ENCODE data around the gene LRRTM4. TPM values are rescaled to one million over a fixed set of nuclear protein-coding genes. Genes with fewer than 3 reads are reported as not detected.

LRRTM4 gene
- total and polyA plus RNA-seq, 7 experiments from 2014 or later: not detected

DNA sequence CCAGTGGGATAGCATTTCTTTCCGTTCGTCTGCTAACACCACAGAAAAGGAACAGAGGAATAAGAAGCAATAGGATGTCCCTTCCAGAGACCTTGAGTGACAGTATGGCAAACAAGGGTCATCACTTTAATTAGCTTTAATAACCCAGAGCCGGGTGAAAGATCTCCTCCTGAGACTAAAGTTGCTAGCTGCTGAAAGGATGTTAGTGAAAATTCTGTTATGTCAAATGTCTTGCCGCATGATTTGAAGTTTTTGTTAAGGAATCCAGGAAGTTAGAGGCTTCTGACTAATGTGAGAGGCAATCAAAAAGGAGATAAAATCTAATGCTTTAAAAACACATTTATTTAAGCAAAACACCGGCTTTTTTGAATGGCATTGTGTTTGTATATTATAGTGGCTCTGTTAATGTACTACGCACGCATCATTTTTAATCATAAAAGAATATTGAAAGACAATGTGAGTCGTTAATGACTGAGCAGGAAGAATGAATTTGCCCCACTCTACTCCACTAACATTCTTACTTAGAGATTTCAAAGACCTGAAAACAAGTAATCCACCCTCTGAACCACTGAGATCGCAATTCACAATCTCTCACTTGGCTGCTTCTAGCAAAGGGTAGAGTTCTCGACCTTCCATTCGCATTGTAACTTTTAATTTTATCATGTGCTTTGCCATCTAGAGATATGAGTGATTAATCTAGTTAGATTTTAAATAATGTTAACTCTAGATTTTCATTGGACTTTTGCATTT lies 536.6 kb downstream of the LRRTM4 start:
- Mint-ChIP-seq H3K4me1 (no peaks in the 10 kb centered on the region), H3K36me3 (no peaks in the 10 kb centered on the region), H3K4me3 (no peak overlapping the region), H3K27me3 (no peaks in the 10 kb centered on the region), H3K27ac (no peak overlapping the region), H3K9me3 (peaks cover 0 to 8% (median 0%) of the 10 kb centered on the region in 11 donors)
- ATAC-seq: no peak
- no peak for DNase-seq
- no peaks in the 10 kb centered on the region for H3K4me1 ChIP-seq (ENCODE audit: control insufficient read depth in 2 of 2, insufficient read depth in 2 of 2, low read length in 2 of 2)
- H3K4me3 ChIP-seq (ENCODE audit: low read length): no peak overlapping the region
- no peaks in the 10 kb centered on the region for H3K9me3 ChIP-seq (ENCODE audit: control insufficient read depth in 2 of 3, low read length in 3 of 3)
- CTCF ChIA-PET: no interaction called here
- no peak overlapping the region for H3K27ac ChIP-seq (ENCODE audit: low read depth, low read length)
- POLR2A ChIA-PET: no interaction called here
- H3K27me3 ChIP-seq (ENCODE audit: control insufficient read depth in 2 of 2, insufficient read depth in 2 of 2, low read length in 2 of 2): no peaks in the 10 kb centered on the region
- intact Hi-C loops (cut with micrococcal nuclease): no loop called here
- no peaks in the 10 kb centered on the region for H3K36me3 ChIP-seq (ENCODE audit: control insufficient read depth in 2 of 3, insufficient read depth in 3 of 3, low read length in 3 of 3)

DNA sequence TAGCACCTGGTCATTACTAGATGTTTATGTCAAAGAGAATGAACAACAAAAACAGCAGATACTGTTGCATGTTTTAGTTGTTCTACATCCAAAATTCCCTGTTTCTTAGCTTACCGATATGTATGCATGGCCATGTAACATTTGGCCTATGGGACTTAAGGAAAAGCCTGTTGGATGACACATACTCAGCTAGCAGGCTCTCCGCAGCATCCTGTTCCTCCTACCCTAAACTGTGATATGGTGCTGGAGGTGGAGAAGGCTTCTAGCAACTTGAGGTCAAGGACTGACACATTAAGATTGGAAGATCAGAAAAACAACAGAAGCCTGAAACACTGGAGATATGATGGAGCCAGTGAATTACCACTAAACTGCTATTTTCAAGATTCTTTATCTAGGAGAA lies 537.8 kb downstream of the LRRTM4 start:
- CTCF ChIA-PET: no interaction called here
- H3K9me3 ChIP-seq (ENCODE audit: control insufficient read depth in 2 of 3, low read length in 3 of 3): no peaks in the 10 kb centered on the region
- H3K4me1 ChIP-seq (ENCODE audit: control insufficient read depth in 2 of 2, insufficient read depth in 2 of 2, low read length in 2 of 2): no peaks in the 10 kb centered on the region
- Mint-ChIP-seq H3K27me3 (no peaks in the 10 kb centered on the region), H3K4me3 (no peak overlapping the region), H3K36me3 (no peaks in the 10 kb centered on the region), H3K9me3 (peaks cover 0 to 4% (median 0%) of the 10 kb centered on the region in 11 donors), H3K27ac (no peak overlapping the region), H3K4me1 (no peaks in the 10 kb centered on the region)
- intact Hi-C loops (cut with micrococcal nuclease): no loop called here
- no peak overlapping the region for H3K4me3 ChIP-seq (ENCODE audit: low read length)
- no peak for DNase-seq
- POLR2A ChIA-PET: no interaction called here
- H3K36me3 ChIP-seq (ENCODE audit: control insufficient read depth in 2 of 3, insufficient read depth in 3 of 3, low read length in 3 of 3): no peaks in the 10 kb centered on the region
- no peaks in the 10 kb centered on the region for H3K27me3 ChIP-seq (ENCODE audit: control insufficient read depth in 2 of 2, insufficient read depth in 2 of 2, low read length in 2 of 2)
- H3K27ac ChIP-seq (ENCODE audit: low read depth, low read length): no peak overlapping the region
- no peak for ATAC-seq

DNA sequence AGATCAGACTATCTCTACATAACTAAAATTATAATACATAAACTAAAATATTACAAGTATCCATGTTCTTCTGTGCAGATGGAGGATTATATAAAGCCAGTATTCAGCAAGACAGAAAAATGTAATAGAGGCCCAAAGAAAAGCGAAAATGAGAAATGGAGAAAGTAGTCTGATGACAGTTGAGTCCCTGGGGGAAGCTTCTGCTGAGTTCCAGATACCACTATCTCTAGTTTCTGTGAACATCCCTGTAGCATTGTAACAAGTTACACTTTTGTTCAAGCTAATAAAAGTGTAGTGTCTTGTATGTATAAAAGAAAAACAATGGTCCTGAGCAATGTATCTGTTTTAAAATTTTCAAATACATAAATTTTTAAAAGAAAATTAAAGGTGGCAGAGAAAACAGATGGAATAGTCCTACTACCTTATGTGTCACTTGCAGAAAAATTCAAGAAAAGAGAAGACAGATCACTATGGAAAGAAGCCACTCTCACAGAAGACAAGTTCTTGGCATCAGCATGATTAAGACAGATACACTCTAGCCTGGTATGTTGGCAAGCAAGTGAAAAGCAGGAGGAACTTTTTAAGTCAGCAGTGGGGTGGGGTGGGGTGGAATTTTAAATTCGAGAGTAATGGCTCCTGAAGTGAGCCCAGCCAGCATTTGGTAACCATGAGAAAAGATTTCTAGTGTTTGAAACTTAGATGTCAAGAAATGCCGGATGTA lies 541.9 kb downstream of the LRRTM4 start:
- CTCF ChIA-PET: no interaction called here
- Mint-ChIP-seq H3K4me1 (no peaks in the 10 kb centered on the region), H3K27me3 (no peaks in the 10 kb centered on the region), H3K9me3 (peaks cover 0 to 5% (median 0%) of the 10 kb centered on the region in 11 donors), H3K4me3 (no peak overlapping the region), H3K27ac (no peak overlapping the region), H3K36me3 (no peaks in the 10 kb centered on the region)
- POLR2A ChIA-PET: no interaction called here
- intact Hi-C loops (cut with micrococcal nuclease): no loop called here
- Histone ChIP-seq H3K9me3 (ENCODE audit: control insufficient read depth in 2 of 3, low read length in 3 of 3) (no peaks in the 10 kb centered on the region), H3K36me3 (ENCODE audit: control insufficient read depth in 2 of 3, insufficient read depth in 3 of 3, low read length in 3 of 3) (no peaks in the 10 kb centered on the region), H3K27ac (ENCODE audit: low read depth, low read length) (no peak overlapping the region), H3K4me1 (ENCODE audit: control insufficient read depth in 2 of 2, insufficient read depth in 2 of 2, low read length in 2 of 2) (no peaks in the 10 kb centered on the region), H3K27me3 (ENCODE audit: control insufficient read depth in 2 of 2, insufficient read depth in 2 of 2, low read length in 2 of 2) (no peaks in the 10 kb centered on the region), H3K4me3 (ENCODE audit: low read length) (no peak overlapping the region)
- DNase-seq (no peak), ATAC-seq (no peak)

DNA sequence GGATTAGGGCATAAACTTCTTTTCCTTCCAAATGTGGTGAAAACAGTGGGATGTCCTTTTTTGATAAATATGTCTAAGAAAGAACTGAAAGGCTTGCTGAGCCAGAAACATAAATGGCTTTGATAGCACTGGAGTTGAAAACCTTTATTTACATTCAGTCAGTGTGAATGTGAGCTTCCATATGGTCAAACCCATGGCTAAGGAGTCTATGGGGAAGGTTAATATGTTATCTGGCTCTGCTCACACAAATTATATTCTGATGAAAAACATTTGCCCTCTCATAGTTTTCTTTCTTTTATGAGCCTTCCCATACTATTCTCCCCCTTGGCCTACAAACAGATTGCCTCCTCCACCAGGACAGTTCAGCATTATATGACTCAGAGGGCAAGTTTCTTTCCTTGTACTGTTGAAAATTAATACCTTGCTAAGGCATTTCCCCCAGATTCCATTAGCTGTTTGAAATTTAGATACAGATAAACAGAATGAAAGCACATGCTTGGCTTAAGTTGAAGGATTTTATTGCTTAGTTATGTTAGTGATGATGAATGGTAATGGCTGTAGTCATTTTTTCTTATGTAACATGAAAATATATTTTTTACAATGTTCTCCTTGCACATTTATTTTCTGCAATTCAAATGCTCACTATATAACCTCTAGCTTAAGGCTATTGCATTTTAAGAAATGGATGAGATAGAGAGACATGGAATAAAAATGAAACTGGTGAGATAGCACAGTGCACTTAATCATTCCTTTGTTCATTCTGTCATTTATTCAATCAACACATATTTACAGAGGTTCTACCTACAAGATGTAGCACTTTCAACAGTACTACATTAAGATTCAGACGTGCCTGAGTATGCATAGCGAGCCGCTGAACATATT lies 544.1 kb downstream of the LRRTM4 start:
- CTCF ChIA-PET: no interaction called here
- Mint-ChIP-seq H3K27ac (no peak overlapping the region), H3K27me3 (no peaks in the 10 kb centered on the region), H3K4me1 (no peaks in the 10 kb centered on the region), H3K36me3 (no peaks in the 10 kb centered on the region), H3K4me3 (peak overlapping the region in 1 of 10 donors; percentile 33), H3K9me3 (peaks cover 0 to 5% (median 0%) of the 10 kb centered on the region in 11 donors)
- H3K36me3 ChIP-seq (ENCODE audit: control insufficient read depth in 2 of 3, insufficient read depth in 3 of 3, low read length in 3 of 3): no peaks in the 10 kb centered on the region
- H3K9me3 ChIP-seq (ENCODE audit: control insufficient read depth in 2 of 3, low read length in 3 of 3): no peaks in the 10 kb centered on the region
- no peak for ATAC-seq
- POLR2A ChIA-PET: no interaction called here
- H3K4me3 ChIP-seq (ENCODE audit: low read length): no peak overlapping the region
- intact Hi-C loops (cut with micrococcal nuclease): no loop called here
- DNase-seq: no peak
- H3K4me1 ChIP-seq (ENCODE audit: control insufficient read depth in 2 of 2, insufficient read depth in 2 of 2, low read length in 2 of 2): no peaks in the 10 kb centered on the region
- H3K27ac ChIP-seq (ENCODE audit: low read depth, low read length): no peak overlapping the region
- H3K27me3 ChIP-seq (ENCODE audit: control insufficient read depth in 2 of 2, insufficient read depth in 2 of 2, low read length in 2 of 2): no peaks in the 10 kb centered on the region

DNA sequence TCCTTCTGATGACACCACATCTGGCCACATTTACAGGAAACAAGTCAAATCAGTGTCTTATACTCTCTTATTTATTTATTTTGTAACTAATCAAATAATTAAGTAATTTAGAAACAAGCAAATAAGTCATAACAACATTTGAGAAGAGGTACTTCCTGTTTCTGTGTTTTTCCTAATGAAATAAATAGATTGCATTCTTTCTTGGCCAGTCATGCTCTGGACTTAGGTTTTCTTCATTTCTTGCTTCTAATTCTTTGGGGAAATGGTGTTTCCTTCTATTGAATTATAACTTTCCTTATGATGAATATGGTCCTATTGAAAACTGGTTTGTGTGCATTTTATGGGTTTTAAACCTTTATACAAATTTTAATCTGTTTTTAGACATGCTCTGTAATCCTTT lies 546.4 kb downstream of the LRRTM4 start:
- DNase-seq (no peak), ATAC-seq (no peak)
- H3K4me1 Mint-ChIP-seq: no peaks in the 10 kb centered on the region
- POLR2A ChIA-PET: no interaction called here
- H3K27ac Mint-ChIP-seq: no peak overlapping the region
- H3K4me3 Mint-ChIP-seq: no peak overlapping the region
- CTCF ChIA-PET: no interaction called here
- intact Hi-C loops (cut with micrococcal nuclease): no loop called here
- no peaks in the 10 kb centered on the region for H3K27me3 Mint-ChIP-seq
- no peaks in the 10 kb centered on the region for H3K4me1 ChIP-seq (ENCODE audit: control insufficient read depth in 2 of 2, insufficient read depth in 2 of 2, low read length in 2 of 2)
- H3K9me3 ChIP-seq (ENCODE audit: control insufficient read depth in 2 of 3, low read length in 3 of 3): no peaks in the 10 kb centered on the region
- H3K36me3 ChIP-seq (ENCODE audit: control insufficient read depth in 2 of 3, insufficient read depth in 3 of 3, low read length in 3 of 3): no peaks in the 10 kb centered on the region
- H3K27ac ChIP-seq (ENCODE audit: low read depth, low read length): no peak overlapping the region
- H3K9me3 Mint-ChIP-seq: peaks cover 0 to 4% (median 0%) of the 10 kb centered on the region in 11 donors
- H3K27me3 ChIP-seq (ENCODE audit: control insufficient read depth in 2 of 2, insufficient read depth in 2 of 2, low read length in 2 of 2): no peaks in the 10 kb centered on the region
- H3K4me3 ChIP-seq (ENCODE audit: low read length): no peak overlapping the region
- no peaks in the 10 kb centered on the region for H3K36me3 Mint-ChIP-seq

DNA sequence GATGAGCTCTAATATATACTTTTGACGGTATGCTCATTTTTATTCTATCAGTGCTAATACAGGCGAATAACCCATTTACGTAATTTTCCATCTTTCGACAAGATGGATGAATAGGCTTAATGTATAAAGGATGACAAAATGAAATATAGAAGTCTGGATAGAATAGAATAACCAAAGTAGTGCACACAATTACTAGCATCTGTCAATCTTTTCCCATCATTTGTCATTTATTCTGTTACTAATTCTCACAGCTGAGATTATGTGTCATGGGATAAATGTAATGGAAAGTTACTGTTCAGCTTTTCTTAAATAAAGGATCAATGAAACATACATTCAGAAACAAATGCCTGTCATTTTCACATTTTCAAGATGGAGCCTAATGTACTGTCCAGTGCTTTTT lies 548.6 kb downstream of the LRRTM4 start:
- intact Hi-C loops (cut with micrococcal nuclease): no loop called here
- Histone ChIP-seq H3K9me3 (ENCODE audit: control insufficient read depth in 2 of 3, low read length in 3 of 3) (no peaks in the 10 kb centered on the region), H3K27ac (ENCODE audit: low read depth, low read length) (no peak overlapping the region), H3K4me3 (ENCODE audit: low read length) (no peak overlapping the region), H3K36me3 (ENCODE audit: control insufficient read depth in 2 of 3, insufficient read depth in 3 of 3, low read length in 3 of 3) (no peaks in the 10 kb centered on the region), H3K4me1 (ENCODE audit: control insufficient read depth in 2 of 2, insufficient read depth in 2 of 2, low read length in 2 of 2) (no peaks in the 10 kb centered on the region), H3K27me3 (ENCODE audit: control insufficient read depth in 2 of 2, insufficient read depth in 2 of 2, low read length in 2 of 2) (no peaks in the 10 kb centered on the region)
- Mint-ChIP-seq H3K4me3 (no peak overlapping the region), H3K27me3 (no peaks in the 10 kb centered on the region), H3K4me1 (no peaks in the 10 kb centered on the region), H3K27ac (no peak overlapping the region), H3K36me3 (no peaks in the 10 kb centered on the region), H3K9me3 (peaks cover 0 to 9% (median 3%) of the 10 kb centered on the region in 11 donors)
- POLR2A ChIA-PET: no interaction called here
- no peak for ATAC-seq
- CTCF ChIA-PET: no interaction called here
- no peak for DNase-seq

All from naive thymus-derived CD4-positive, alpha-beta T cell (primary cell).